ENCODE results near the gene NTN4.

Gene NTN4

GRCh38 chr12:95699579-95699978, 91.0 kb downstream of the NTN4 start:
- Mint-ChIP-seq H3K36me3 (ENCODE audit: low read depth) (no peaks in the 10 kb centered on the region), H3K9me3 (no peaks in the 10 kb centered on the region), H3K4me3 (no peak overlapping the region), H3K4me1 (no peaks in the 10 kb centered on the region), H3K27ac (no peak overlapping the region), H3K27me3 (ENCODE audit: low read depth) (peaks cover 5% of the 10 kb centered on the region)
- TF ChIP-seq, protein P1, sequence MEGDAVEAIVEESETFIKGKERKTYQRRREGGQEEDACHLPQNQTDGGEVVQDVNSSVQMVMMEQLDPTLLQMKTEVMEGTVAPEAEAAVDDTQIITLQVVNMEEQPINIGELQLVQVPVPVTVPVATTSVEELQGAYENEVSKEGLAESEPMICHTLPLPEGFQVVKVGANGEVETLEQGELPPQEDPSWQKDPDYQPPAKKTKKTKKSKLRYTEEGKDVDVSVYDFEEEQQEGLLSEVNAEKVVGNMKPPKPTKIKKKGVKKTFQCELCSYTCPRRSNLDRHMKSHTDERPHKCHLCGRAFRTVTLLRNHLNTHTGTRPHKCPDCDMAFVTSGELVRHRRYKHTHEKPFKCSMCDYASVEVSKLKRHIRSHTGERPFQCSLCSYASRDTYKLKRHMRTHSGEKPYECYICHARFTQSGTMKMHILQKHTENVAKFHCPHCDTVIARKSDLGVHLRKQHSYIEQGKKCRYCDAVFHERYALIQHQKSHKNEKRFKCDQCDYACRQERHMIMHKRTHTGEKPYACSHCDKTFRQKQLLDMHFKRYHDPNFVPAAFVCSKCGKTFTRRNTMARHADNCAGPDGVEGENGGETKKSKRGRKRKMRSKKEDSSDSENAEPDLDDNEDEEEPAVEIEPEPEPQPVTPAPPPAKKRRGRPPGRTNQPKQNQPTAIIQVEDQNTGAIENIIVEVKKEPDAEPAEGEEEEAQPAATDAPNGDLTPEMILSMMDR (IDR thresholded peaks at IDR 0.05; ENCODE audit: unreplicated experiment in 3 of 3): no peak

GRCh38 chr12:95694136-95694535, 96.4 kb downstream of the NTN4 start:
- Mint-ChIP-seq H3K27me3 (ENCODE audit: low read depth) (no peaks in the 10 kb centered on the region), H3K4me1 (no peaks in the 10 kb centered on the region)
- TF ChIP-seq, protein P1 (IDR thresholded peaks at IDR 0.05; ENCODE audit: unreplicated experiment in 3 of 3): no peak

GRCh38 chr12:95693689-95694088, 96.9 kb downstream of the NTN4 start:
- H3K4me1 Mint-ChIP-seq: no peaks in the 10 kb centered on the region
- H3K4me3 Mint-ChIP-seq: no peak overlapping the region
- no peaks in the 10 kb centered on the region for H3K9me3 Mint-ChIP-seq
- H3K27me3 Mint-ChIP-seq (ENCODE audit: low read depth): no peaks in the 10 kb centered on the region
- no peaks in the 10 kb centered on the region for H3K36me3 Mint-ChIP-seq (ENCODE audit: low read depth)
- TF ChIP-seq, protein P1 (IDR thresholded peaks at IDR 0.05; ENCODE audit: unreplicated experiment in 3 of 3): no peak
- no peak overlapping the region for H3K27ac Mint-ChIP-seq

More at GRCh38 chr12:95694136-95694535, 96.4 kb downstream of the NTN4 start:
- Mint-ChIP-seq H3K36me3 (ENCODE audit: low read depth) (no peaks in the 10 kb centered on the region), H3K27ac (no peak overlapping the region), H3K4me3 (no peak overlapping the region), H3K9me3 (no peaks in the 10 kb centered on the region)

GRCh38 chr12:95690861-95691635, 99.5 kb downstream of the NTN4 start:
- Mint-ChIP-seq H3K27me3 (ENCODE audit: low read depth) (no peaks in the 10 kb centered on the region), H3K36me3 (ENCODE audit: low read depth) (no peaks in the 10 kb centered on the region), H3K9me3 (no peaks in the 10 kb centered on the region), H3K4me1 (no peaks in the 10 kb centered on the region), H3K4me3 (no peak overlapping the region), H3K27ac (no peak overlapping the region)
- TF ChIP-seq, protein P1 (IDR thresholded peaks at IDR 0.05; ENCODE audit: unreplicated experiment in 3 of 3): no peak

- H3K27ac Mint-ChIP-seq: no peak overlapping the region
- H3K4me1 Mint-ChIP-seq: no peaks in the 10 kb centered on the region
- H3K9me3 Mint-ChIP-seq: no peaks in the 10 kb centered on the region
- no peak overlapping the region for H3K4me3 Mint-ChIP-seq
- TF ChIP-seq, protein P1 (IDR thresholded peaks at IDR 0.05; ENCODE audit: unreplicated experiment in 3 of 3): no peak
- no peaks in the 10 kb centered on the region for H3K36me3 Mint-ChIP-seq (ENCODE audit: low read depth)
- no peaks in the 10 kb centered on the region for H3K27me3 Mint-ChIP-seq (ENCODE audit: low read depth)
Observed at GRCh38 chr12:95687937-95688336, 102.6 kb downstream of the NTN4 start.

DNA sequence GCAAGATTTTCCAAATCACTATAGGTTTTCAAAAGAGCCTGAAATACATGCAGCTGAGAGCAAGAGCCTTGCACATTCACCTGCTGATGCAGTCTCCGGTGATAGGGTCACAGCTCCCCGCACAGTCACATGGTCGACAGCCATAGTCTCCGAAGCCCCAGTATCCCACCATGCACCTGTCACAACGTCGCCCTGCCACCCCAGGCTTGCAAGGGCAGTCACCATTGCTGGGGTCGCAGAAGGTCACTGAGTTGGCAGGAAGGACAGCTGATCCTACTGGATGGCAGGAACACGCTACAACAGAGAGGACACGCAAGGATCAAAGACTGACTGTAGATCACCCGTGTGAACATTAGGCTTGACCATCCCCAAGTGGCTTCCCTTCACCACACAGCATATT, 107.1 kb downstream of the NTN4 start:
- peaks cover 11% of the 10 kb centered on the region for H3K36me3 Mint-ChIP-seq (ENCODE audit: low read depth)
- TF ChIP-seq, protein P1 (IDR thresholded peaks at IDR 0.05; ENCODE audit: unreplicated experiment in 3 of 3): no peak
- no peak overlapping the region for H3K4me3 Mint-ChIP-seq
- no peaks in the 10 kb centered on the region for H3K4me1 Mint-ChIP-seq
- no peaks in the 10 kb centered on the region for H3K27me3 Mint-ChIP-seq (ENCODE audit: low read depth)
- H3K9me3 Mint-ChIP-seq: peaks cover 5% of the 10 kb centered on the region
- no peak overlapping the region for H3K27ac Mint-ChIP-seq
